ENCODE results near the gene PRSS33.

The PRSS33 gene

GRCh38 chr16:2799859-2800226 is 12.5 kb upstream of the PRSS33 start:
- no peak overlapping the region for H3K4me3 Mint-ChIP-seq
- no peaks in the 10 kb centered on the region for H3K36me3 Mint-ChIP-seq (ENCODE audit: low read depth)
- H3K27me3 Mint-ChIP-seq: peaks cover 7% of the 10 kb centered on the region
- intact Hi-C loops (cut with micrococcal nuclease): no loop called here
- peaks cover 17% of the 10 kb centered on the region for H3K9me3 Mint-ChIP-seq
- H3K4me1 Mint-ChIP-seq (ENCODE audit: low read depth): peaks cover 41% of the 10 kb centered on the region
- H3K27ac Mint-ChIP-seq: no peak overlapping the region

GRCh38 chr16:2799205-2799858 is 12.0 kb upstream of the PRSS33 start:
- no peak overlapping the region for H3K4me3 Mint-ChIP-seq
- peaks cover 7% of the 10 kb centered on the region for H3K27me3 Mint-ChIP-seq
- intact Hi-C loops (cut with micrococcal nuclease): no loop called here
- no peaks in the 10 kb centered on the region for H3K36me3 Mint-ChIP-seq (ENCODE audit: low read depth)
- H3K27ac Mint-ChIP-seq: no peak overlapping the region
- peaks cover 13% of the 10 kb centered on the region for H3K9me3 Mint-ChIP-seq
- peaks cover 46% of the 10 kb centered on the region for H3K4me1 Mint-ChIP-seq (ENCODE audit: low read depth)

- peaks cover 4% of the 10 kb centered on the region for H3K27me3 Mint-ChIP-seq
- H3K4me3 Mint-ChIP-seq: no peak overlapping the region
- H3K36me3 Mint-ChIP-seq (ENCODE audit: low read depth): no peaks in the 10 kb centered on the region
- peaks cover 7% of the 10 kb centered on the region for H3K9me3 Mint-ChIP-seq
- H3K4me1 Mint-ChIP-seq (ENCODE audit: low read depth): peaks cover 52% of the 10 kb centered on the region
- intact Hi-C loops (cut with micrococcal nuclease): no loop called here
- H3K27ac Mint-ChIP-seq: no peak overlapping the region
Measured at GRCh38 chr16:2798723-2799204, 11.4 kb upstream of the PRSS33 start.

GRCh38 chr16:2795395-2796143 is 8.2 kb upstream of the PRSS33 start:
- intact Hi-C loops (cut with micrococcal nuclease): no loop called here
- peak overlapping the region; percentile 93 for H3K27ac Mint-ChIP-seq
- H3K9me3 Mint-ChIP-seq: no peaks in the 10 kb centered on the region
- peaks cover 6% of the 10 kb centered on the region for H3K36me3 Mint-ChIP-seq (ENCODE audit: low read depth)
- no peak overlapping the region for H3K4me3 Mint-ChIP-seq
- H3K27me3 Mint-ChIP-seq: peaks cover 2% of the 10 kb centered on the region
- peaks cover 74% of the 10 kb centered on the region for H3K4me1 Mint-ChIP-seq (ENCODE audit: low read depth)

- intact Hi-C loops (cut with micrococcal nuclease): no loop called here
- Mint-ChIP-seq H3K36me3 (ENCODE audit: low read depth) (peaks cover 6% of the 10 kb centered on the region), H3K27ac (peak overlapping the region; percentile 93), H3K4me1 (ENCODE audit: low read depth) (peaks cover 77% of the 10 kb centered on the region), H3K4me3 (peak overlapping the region; percentile 52), H3K27me3 (peaks cover 23% of the 10 kb centered on the region), H3K9me3 (no peaks in the 10 kb centered on the region)
Measured at GRCh38 chr16:2792940-2793339, 5.6 kb upstream of the PRSS33 start.

DNA sequence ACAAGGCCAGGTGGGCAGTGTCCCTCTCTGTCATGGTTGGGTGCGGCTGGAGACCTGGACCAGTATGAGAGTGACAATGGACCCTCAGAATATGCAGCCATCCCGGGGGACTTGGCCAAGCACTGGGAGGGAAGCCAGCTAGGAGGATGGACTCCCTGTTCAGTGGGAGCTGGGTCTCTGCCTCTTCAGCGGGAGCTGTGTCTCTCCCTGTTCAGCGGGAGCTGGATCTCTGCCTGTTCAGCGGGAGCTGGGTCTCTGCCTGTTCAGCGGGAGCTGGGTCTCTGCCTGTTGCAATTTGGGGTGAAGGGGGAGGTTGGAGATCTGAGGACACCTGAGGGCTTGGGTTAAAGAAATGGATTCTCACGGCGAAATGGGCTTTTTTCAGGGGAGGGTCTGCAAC is 3.8 kb upstream of the PRSS33 start:
- Mint-ChIP-seq H3K4me1 (ENCODE audit: low read depth) (peaks cover 79% of the 10 kb centered on the region), H3K27me3 (peaks cover 36% of the 10 kb centered on the region), H3K36me3 (ENCODE audit: low read depth) (peaks cover 6% of the 10 kb centered on the region), H3K4me3 (no peak overlapping the region), H3K27ac (peak overlapping the region; percentile 93), H3K9me3 (no peaks in the 10 kb centered on the region)
- intact Hi-C loops (cut with micrococcal nuclease): no loop called here

DNA sequence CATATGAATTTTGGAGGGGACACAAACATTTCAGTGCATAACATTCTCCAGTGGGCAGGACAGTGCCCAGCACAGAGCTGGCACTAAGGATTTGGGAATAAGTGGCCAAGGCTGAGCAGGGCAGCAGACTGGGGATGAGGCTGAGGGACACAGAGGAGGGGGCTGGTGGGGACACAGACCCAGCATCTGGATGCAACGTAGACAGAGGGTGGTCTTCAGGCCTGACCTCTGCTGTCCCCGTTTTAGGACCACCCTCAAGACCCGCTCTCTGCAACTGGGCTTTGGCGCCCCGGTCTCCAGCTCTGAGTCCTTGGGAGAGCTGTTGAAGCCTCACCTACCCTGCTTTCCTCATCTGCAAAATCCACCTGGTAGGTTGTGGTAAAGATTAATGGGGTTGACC is 3.3 kb upstream of the PRSS33 start:
- Mint-ChIP-seq H3K4me3 (no peak overlapping the region), H3K27me3 (peaks cover 41% of the 10 kb centered on the region)

GRCh38 chr16:2787961-2788360 is 601 bp upstream of the PRSS33 start:
- Mint-ChIP-seq H3K4me3 (peak overlapping the region; percentile 37), H3K4me1 (ENCODE audit: low read depth) (peaks cover 68% of the 10 kb centered on the region), H3K9me3 (no peaks in the 10 kb centered on the region), H3K27ac (peak overlapping the region; percentile 9), H3K36me3 (ENCODE audit: low read depth) (peaks cover 10% of the 10 kb centered on the region), H3K27me3 (peaks cover 57% of the 10 kb centered on the region)
- intact Hi-C loops (cut with micrococcal nuclease): no loop called here

More for the DNA sequence above, 3.3 kb upstream of the PRSS33 start:
- no peaks in the 10 kb centered on the region for H3K9me3 Mint-ChIP-seq
- intact Hi-C loops (cut with micrococcal nuclease): no loop called here
- peak overlapping the region; percentile 93 for H3K27ac Mint-ChIP-seq
- H3K36me3 Mint-ChIP-seq (ENCODE audit: low read depth): peaks cover 6% of the 10 kb centered on the region
- H3K4me1 Mint-ChIP-seq (ENCODE audit: low read depth): peaks cover 79% of the 10 kb centered on the region

DNA sequence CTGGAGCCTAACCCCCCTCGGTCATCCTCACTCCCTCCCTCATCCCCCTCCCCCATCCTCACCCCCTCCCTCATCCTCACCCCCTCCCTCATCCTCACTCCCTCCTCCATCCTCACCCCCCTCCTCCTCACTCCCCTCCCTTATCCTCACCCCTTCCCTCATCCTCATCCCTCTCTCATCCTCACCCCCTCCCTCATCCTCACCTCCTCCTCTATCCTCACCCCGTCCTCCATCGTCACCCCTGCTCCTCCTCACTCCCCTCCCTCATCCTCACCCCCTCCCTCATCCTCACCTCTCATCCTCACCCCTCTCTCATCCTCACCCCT is 571 bp downstream of the PRSS33 start:
- Mint-ChIP-seq H3K27me3 (peaks cover 57% of the 10 kb centered on the region), H3K9me3 (no peaks in the 10 kb centered on the region), H3K4me3 (peak overlapping the region; percentile 83), H3K36me3 (ENCODE audit: low read depth) (peaks cover 10% of the 10 kb centered on the region), H3K4me1 (ENCODE audit: low read depth) (peaks cover 60% of the 10 kb centered on the region), H3K27ac (peak overlapping the region; percentile 78)
- intact Hi-C loops (cut with micrococcal nuclease): no loop called here

DNA sequence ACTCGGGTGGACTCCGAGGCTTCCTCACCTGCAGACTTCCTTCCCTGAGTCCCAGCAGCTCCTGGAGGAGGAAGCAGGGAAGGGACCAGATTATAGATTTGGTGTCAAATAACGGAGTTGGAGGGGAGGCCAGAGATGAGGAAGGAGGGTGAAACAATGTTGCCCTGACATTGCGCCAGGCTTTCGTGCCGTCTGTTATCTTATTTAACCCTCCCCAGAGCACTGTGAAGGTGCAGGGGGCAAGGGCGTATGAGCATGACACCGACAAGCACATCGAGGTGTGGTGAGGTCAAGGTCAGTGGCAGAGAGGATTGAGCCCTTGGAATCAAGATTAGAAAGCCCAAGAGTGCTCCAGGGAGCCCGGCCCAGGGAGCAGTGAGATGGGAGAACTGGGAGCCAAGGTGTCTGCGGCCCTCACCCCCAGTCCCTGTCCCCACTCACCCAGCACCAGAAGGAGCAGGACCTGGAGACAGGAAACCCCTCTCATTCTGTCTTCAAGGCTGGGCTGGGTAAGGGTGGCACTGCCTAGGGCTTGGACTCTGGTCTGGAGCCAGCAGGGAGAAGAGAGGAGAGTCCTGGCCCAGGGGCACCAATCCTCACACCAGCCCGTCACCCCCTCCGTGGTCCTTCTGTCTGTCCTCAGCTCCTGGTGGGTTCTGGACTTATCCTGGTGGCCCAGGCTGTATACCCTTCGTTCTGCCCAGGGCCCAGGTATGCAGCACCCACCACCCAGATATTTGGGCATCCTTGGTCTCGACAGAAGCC is 1.1 kb downstream of the PRSS33 start:
- Mint-ChIP-seq H3K36me3 (ENCODE audit: low read depth) (peaks cover 7% of the 10 kb centered on the region), H3K27me3 (peaks cover 58% of the 10 kb centered on the region), H3K9me3 (no peaks in the 10 kb centered on the region), H3K4me1 (ENCODE audit: low read depth) (peaks cover 55% of the 10 kb centered on the region), H3K27ac (peak overlapping the region; percentile 78), H3K4me3 (peak overlapping the region; percentile 83)
- intact Hi-C loops (cut with micrococcal nuclease): no loop called here

GRCh38 chr16:2785101-2785991 is 2.0 kb downstream of the PRSS33 start:
- H3K36me3 Mint-ChIP-seq (ENCODE audit: low read depth): peaks cover 5% of the 10 kb centered on the region
- H3K27me3 Mint-ChIP-seq: peaks cover 55% of the 10 kb centered on the region
- no peaks in the 10 kb centered on the region for H3K9me3 Mint-ChIP-seq
- intact Hi-C loops (cut with micrococcal nuclease): no loop called here
- H3K4me1 Mint-ChIP-seq (ENCODE audit: low read depth): peaks cover 46% of the 10 kb centered on the region
- H3K27ac Mint-ChIP-seq: peak overlapping the region; percentile 78
- H3K4me3 Mint-ChIP-seq: peak overlapping the region; percentile 83

- peak overlapping the region; percentile 83 for H3K4me3 Mint-ChIP-seq
- intact Hi-C loops (cut with micrococcal nuclease): no loop called here
- peaks cover 5% of the 10 kb centered on the region for H3K36me3 Mint-ChIP-seq (ENCODE audit: low read depth)
- H3K9me3 Mint-ChIP-seq: no peaks in the 10 kb centered on the region
- peaks cover 41% of the 10 kb centered on the region for H3K4me1 Mint-ChIP-seq (ENCODE audit: low read depth)
- peaks cover 52% of the 10 kb centered on the region for H3K27me3 Mint-ChIP-seq
- peak overlapping the region; percentile 78 for H3K27ac Mint-ChIP-seq
Measured at GRCh38 chr16:2784358-2785100, 2.8 kb downstream of the PRSS33 start.
